Measurements from ENCODE around the gene TMC2.

Gene TMC2

GRCh38 chr20:2537101-2537500, 728 bp downstream of the TMC2 start:
- Histone ChIP-seq H3K4me3 (ENCODE audit: low read depth, low read length) (no peak overlapping the region), H3K9me3 (no peaks in the 10 kb centered on the region), H3K27me3 (no peaks in the 10 kb centered on the region), H3K36me3 (no peaks in the 10 kb centered on the region), H3K4me1 (peaks cover 3% of the 10 kb centered on the region; the same call in 1 of the 2 replicates)
- TF ChIP-seq CTCF (IDR thresholded peaks at IDR 0.05; ENCODE audit: low read depth, low read length): no peak
- no peak for DNase-seq

GRCh38 chr20:2538356-2538755, 2.0 kb downstream of the TMC2 start:
- Histone ChIP-seq H3K4me3 (ENCODE audit: low read depth, low read length) (no peak overlapping the region), H3K9me3 (no peaks in the 10 kb centered on the region), H3K36me3 (no peaks in the 10 kb centered on the region), H3K4me1 (peaks cover 3% of the 10 kb centered on the region; the same call in 1 of the 2 replicates), H3K27me3 (no peaks in the 10 kb centered on the region)
- no peak for DNase-seq
- TF ChIP-seq CTCF (IDR thresholded peaks at IDR 0.05; ENCODE audit: low read depth, low read length): no peak

DNA sequence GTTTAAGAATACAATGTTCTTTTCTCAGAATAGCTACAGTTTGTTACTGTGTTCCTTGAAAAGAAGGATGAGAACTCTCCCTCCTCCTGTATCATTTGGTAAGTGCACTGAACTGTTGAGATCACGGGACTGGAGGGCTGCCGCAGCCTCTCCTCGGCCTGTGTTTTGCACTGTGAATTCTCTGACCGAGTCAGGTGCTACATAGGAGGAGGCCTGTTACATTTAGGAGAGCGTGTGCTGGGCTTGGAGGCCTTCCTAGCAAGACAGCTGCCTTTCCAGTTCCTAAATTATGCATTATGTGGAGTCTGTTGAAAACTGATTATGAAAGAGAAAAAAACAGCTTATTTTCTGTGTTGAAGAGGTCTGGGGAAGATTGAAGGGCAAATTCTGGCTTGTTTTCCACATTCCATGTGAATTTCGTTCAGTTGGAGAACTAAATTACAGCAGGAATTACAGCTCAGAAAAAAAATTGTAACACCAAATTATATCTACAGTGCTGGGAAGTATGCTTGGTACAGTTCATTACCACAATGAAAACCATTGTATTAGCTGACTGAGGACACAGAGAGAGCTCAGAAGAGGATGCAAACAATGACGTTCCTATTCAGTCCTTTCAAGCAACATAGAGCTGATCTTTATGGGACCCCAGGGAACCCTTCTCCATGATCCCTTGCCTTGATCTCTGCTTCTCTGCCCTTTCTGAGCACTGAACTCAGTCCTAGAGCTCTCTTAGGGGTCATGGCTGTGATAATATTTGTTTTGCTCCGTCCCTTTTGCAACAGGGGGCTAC, 2.8 kb downstream of the TMC2 start:
- Histone ChIP-seq H3K4me3 (ENCODE audit: low read depth, low read length) (no peak overlapping the region), H3K27me3 (no peaks in the 10 kb centered on the region), H3K9me3 (no peaks in the 10 kb centered on the region), H3K4me1 (peaks cover 3% of the 10 kb centered on the region; the same call in 1 of the 2 replicates), H3K36me3 (no peaks in the 10 kb centered on the region)
- TF ChIP-seq CTCF (IDR thresholded peaks at IDR 0.05; ENCODE audit: low read depth, low read length): no peak
- no peak for DNase-seq

DNA sequence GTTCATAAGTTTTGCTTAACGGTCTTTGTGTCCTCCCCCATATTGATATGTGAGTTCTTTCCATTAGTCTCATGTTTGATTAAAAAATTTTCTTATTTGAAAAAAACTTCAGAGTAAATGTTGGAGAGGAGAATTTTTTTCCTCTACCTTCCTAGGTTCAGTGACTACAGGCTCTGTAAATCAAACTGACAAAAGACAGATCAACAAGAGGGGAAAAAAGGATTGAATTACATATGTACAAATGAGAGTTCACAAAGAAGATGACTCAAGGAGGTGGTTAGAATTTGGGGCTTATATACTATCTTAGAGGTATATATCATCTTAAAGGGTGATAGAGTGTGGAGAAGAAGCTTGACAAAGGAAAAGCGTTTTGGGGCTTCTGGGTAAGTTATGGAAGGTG, 5.6 kb downstream of the TMC2 start:
- Histone ChIP-seq H3K27me3 (no peaks in the 10 kb centered on the region), H3K36me3 (no peaks in the 10 kb centered on the region), H3K4me3 (ENCODE audit: low read depth, low read length) (no peak overlapping the region), H3K4me1 (no peaks in the 10 kb centered on the region), H3K9me3 (no peaks in the 10 kb centered on the region)
- no peak for DNase-seq
- TF ChIP-seq CTCF (IDR thresholded peaks at IDR 0.05; ENCODE audit: low read depth, low read length): no peak

DNA sequence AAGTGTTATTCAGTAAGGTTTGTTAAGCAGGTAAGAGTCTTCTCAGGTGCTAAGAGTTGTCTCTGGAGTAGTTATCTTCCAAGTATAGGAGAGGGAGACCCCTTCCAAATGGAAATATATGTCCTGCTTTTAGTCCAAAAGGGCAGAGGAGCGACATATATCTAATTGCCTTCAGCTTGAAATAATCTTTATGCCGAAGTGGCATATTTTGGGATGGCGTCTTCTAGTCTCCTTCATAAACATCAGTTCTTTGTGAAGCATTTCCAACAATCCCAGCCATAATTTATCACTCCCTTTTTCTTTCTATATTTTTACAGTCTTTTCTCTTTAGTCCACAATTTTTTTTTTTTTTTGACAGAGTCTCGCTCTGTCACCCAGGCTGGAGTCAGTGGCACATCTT, 6.0 kb downstream of the TMC2 start:
- no peak for TF ChIP-seq CTCF (IDR thresholded peaks at IDR 0.05; ENCODE audit: low read depth, low read length)
- DNase-seq: no peak
- Histone ChIP-seq H3K9me3 (no peaks in the 10 kb centered on the region), H3K4me1 (no peaks in the 10 kb centered on the region), H3K27me3 (no peaks in the 10 kb centered on the region), H3K4me3 (ENCODE audit: low read depth, low read length) (no peak overlapping the region), H3K36me3 (no peaks in the 10 kb centered on the region)

GRCh38 chr20:2544211-2544610, 7.8 kb downstream of the TMC2 start:
- no peaks in the 10 kb centered on the region for H3K27me3 ChIP-seq
- H3K4me3 ChIP-seq (ENCODE audit: low read depth, low read length): no peak overlapping the region
- DNase-seq: no peak
- H3K9me3 ChIP-seq: no peaks in the 10 kb centered on the region
- no peaks in the 10 kb centered on the region for H3K4me1 ChIP-seq
- no peaks in the 10 kb centered on the region for H3K36me3 ChIP-seq
- TF ChIP-seq CTCF (IDR thresholded peaks at IDR 0.05; ENCODE audit: low read depth, low read length): no peak

All from BE2C (cell line).